HG03066 (cell line): ENCODE data around the gene MPZL2.
"Not testable (repeated sequence)": the region's sequence is repeated elsewhere in the genome, so short reads cannot be mapped to it uniquely, and the experiment has no call there.

Experiments
- ATAC-seq: cut with Tn5 transposase; IDR thresholded peaks from one replicate; pipeline ENCODE4 v1.9.1; 2021; ENCODE audit warnings: low read depth; ENCODE audit not compliant: unreplicated experiment

The MPZL2 gene

GRCh38 chr11:118263695-118264568 is at the start of gene MPZL2:
Gene MPZL2 (minus strand): TSS chr11:118264297. CDS start chr11:118264153, 144 bp downstream.
- ATAC-seq: no peak

- no peak for ATAC-seq
These were observed 49.1 kb upstream of the MPZL2 start for GRCh38 chr11:118313242-118313641.

- no peak for ATAC-seq
These were observed 48.2 kb upstream of the MPZL2 start for GRCh38 chr11:118312328-118312727.

GRCh38 chr11:118311518-118311917 is 47.4 kb upstream of the MPZL2 start:
- no peak for ATAC-seq

GRCh38 chr11:118310781-118311485 is 46.8 kb upstream of the MPZL2 start:
- ATAC-seq: no peak

GRCh38 chr11:118310271-118310670 is 46.2 kb upstream of the MPZL2 start:
- ATAC-seq: no peak

GRCh38 chr11:118308995-118309528 is 45.0 kb upstream of the MPZL2 start:
- not testable (repeated sequence) for ATAC-seq

GRCh38 chr11:118306556-118306955 is 42.5 kb upstream of the MPZL2 start:
- no peak for ATAC-seq

- ATAC-seq: no peak
These were observed 41.6 kb upstream of the MPZL2 start for GRCh38 chr11:118305726-118306125.

GRCh38 chr11:118304568-118305248 is 40.6 kb upstream of the MPZL2 start, which contains the start of gene CD3E:
Gene CD3E (plus strand): TSS chr11:118304730. CDS start chr11:118304953, 223 bp downstream.
- no peak for ATAC-seq

GRCh38 chr11:118304227-118304567 is 40.1 kb upstream of the MPZL2 start:
- ATAC-seq: no peak

- no peak for ATAC-seq
These were observed 37.6 kb upstream of the MPZL2 start for GRCh38 chr11:118301600-118302195.

GRCh38 chr11:118295815-118296454 is 31.8 kb upstream of the MPZL2 start:
- no peak for ATAC-seq

GRCh38 chr11:118295199-118295598 is 31.1 kb upstream of the MPZL2 start:
- ATAC-seq: no peak

GRCh38 chr11:118294053-118294452 is 30.0 kb upstream of the MPZL2 start:
- no peak for ATAC-seq

- ATAC-seq: no peak
These were observed 27.5 kb upstream of the MPZL2 start for GRCh38 chr11:118291477-118292135.

GRCh38 chr11:118290923-118291322 is 26.8 kb upstream of the MPZL2 start:
- ATAC-seq: no peak

GRCh38 chr11:118289401-118289800 is 25.3 kb upstream of the MPZL2 start:
- ATAC-seq: no peak

GRCh38 chr11:118287006-118287405 is 22.9 kb upstream of the MPZL2 start:
- ATAC-seq: no peak

GRCh38 chr11:118286545-118286944 is 22.4 kb upstream of the MPZL2 start:
- ATAC-seq: no peak
